ENCODE measurements around the gene TEX9.

DNA sequence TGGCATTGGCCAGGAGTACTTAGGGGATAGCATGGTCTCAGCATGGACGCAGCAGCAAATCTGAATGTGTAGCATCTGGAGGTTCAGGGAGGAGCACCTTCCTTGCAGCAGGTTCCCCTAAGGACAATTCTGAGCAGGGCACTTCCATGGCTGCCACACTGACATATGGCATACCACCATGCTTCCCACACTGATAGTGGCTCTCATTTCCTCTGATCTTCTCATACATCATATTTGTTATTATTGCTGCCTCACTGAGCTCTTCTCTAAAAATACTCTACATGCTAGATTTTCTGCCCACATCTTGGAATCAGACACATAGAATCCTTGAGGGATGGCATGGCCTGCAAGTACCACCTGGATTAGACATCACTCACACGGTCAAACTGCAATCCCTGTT lies 107.1 kb downstream of the TEX9 start:
- TF ChIP-seq POLR2A (IDR thresholded peaks at IDR 0.05) (no peak), CTCF (IDR thresholded peaks at IDR 0.05) (no peak)

Measured in right lobe of liver (tissue), 4 donors.